Astrocyte (in vitro differentiated cells and primary cell): ENCODE measurements around the gene VAV2. TPM values are rescaled to one million over a fixed set of nuclear protein-coding genes. Genes with fewer than 3 reads are reported as not detected.

Experiments used
- DNase-seq: peaks from one replicate; pipeline ENCODE4 v3.0.0-alpha.2; 2010; ENCODE audit warnings: low read depth
- FAIRE-seq: peaks from 2 replicates; lab custom pipeline; 2011; peaks lifted over from hg19 to GRCh38; lab: Jason Lieb, UNC
- H2AFZ ChIP-seq: 2 replicates; pipeline ENCODE4 v1.6.0; 2012; ENCODE audit warnings: low read depth, low read length, inconsistent platforms
- H3K27ac ChIP-seq: 2 replicates; pipeline ENCODE4 v1.5.1; 2011; ENCODE audit warnings: low read depth, low read length, inconsistent platforms
- H3K27me3 ChIP-seq: 2 replicates; pipeline ENCODE4 v1.6.0; 2011; ENCODE audit warnings: low read length, inconsistent platforms; ENCODE audit not compliant: insufficient read depth
- H3K36me3 ChIP-seq: 2 replicates; pipeline ENCODE4 v1.5.1; 2011; ENCODE audit warnings: low read length, inconsistent platforms; ENCODE audit not compliant: insufficient read depth
- H3K4me1 ChIP-seq: 2 replicates; pipeline ENCODE4 v1.5.1; 2011; ENCODE audit warnings: low read length, inconsistent platforms; ENCODE audit not compliant: insufficient read depth
- H3K4me2 ChIP-seq: 2 replicates; pipeline ENCODE4 v1.6.0; 2012; ENCODE audit warnings: low read length, inconsistent platforms
- H3K4me3 ChIP-seq: 2 replicates; pipeline ENCODE4 v1.5.1; 2011; ENCODE audit warnings: low read depth, mild to moderate bottlenecking, low read length, inconsistent platforms; ENCODE audit not compliant: insufficient read depth
- H3K79me2 ChIP-seq: 2 replicates; pipeline ENCODE4 v1.6.0; 2012; ENCODE audit warnings: mild to moderate bottlenecking, low read length, inconsistent platforms; ENCODE audit not compliant: insufficient read depth
- H3K9ac ChIP-seq: 2 replicates; pipeline ENCODE4 v1.6.0; 2012; ENCODE audit warnings: mild to moderate bottlenecking, low read length, inconsistent platforms
- H3K9me3 ChIP-seq: 2 replicates; pipeline ENCODE4 v1.5.1; 2012; ENCODE audit warnings: low read depth, mild to moderate bottlenecking, low read length, inconsistent platforms; ENCODE audit not compliant: insufficient read depth
- H4K20me1 ChIP-seq: 2 replicates; pipeline ENCODE4 v1.6.0; 2012; ENCODE audit warnings: low read length, inconsistent platforms; ENCODE audit not compliant: insufficient read depth
- H3K27ac Mint-ChIP-seq: one replicate; pipeline ENCODE4 v1.8.0; 2021; ENCODE audit warnings: mild to moderate bottlenecking, mixed read lengths; ENCODE audit not compliant: unreplicated experiment
- H3K27me3 Mint-ChIP-seq: one replicate; pipeline ENCODE4 v1.8.0; 2021; ENCODE audit warnings: low read depth, mixed read lengths; ENCODE audit not compliant: unreplicated experiment
- H3K36me3 Mint-ChIP-seq: one replicate; pipeline ENCODE4 v1.8.0; 2021; ENCODE audit warnings: low read depth, mixed read lengths; ENCODE audit not compliant: unreplicated experiment
- H3K4me1 Mint-ChIP-seq: one replicate; pipeline ENCODE4 v1.8.0; 2021; ENCODE audit warnings: low read depth, mixed read lengths; ENCODE audit not compliant: unreplicated experiment
- H3K4me3 Mint-ChIP-seq: one replicate; pipeline ENCODE4 v1.8.0; 2021; ENCODE audit warnings: mild to moderate bottlenecking, moderate library complexity, mixed read lengths; ENCODE audit not compliant: unreplicated experiment
- H3K9me3 Mint-ChIP-seq: one replicate; pipeline ENCODE4 v1.8.0; 2021; ENCODE audit warnings: mild to moderate bottlenecking, mixed read lengths; ENCODE audit not compliant: unreplicated experiment
- CTCF ChIP-seq: IDR thresholded peaks from 2 replicates; pipeline ENCODE4 v1.5.1; 2011; ENCODE audit warnings: low read depth, mild to moderate bottlenecking, inconsistent platforms, low read length, moderate library complexity; ENCODE audit not compliant: insufficient read depth
- EZH2 ChIP-seq: IDR thresholded peaks from 2 replicates; pipeline ENCODE4 v1.6.1; 2012; ENCODE audit warnings: mild to moderate bottlenecking, low read length, inconsistent platforms; ENCODE audit not compliant: insufficient read depth
- total RNA-seq: library from RNA; stranded (reverse); gene quantifications from 2 replicates; pipeline ENCODE4 v1.2.1, GENCODE V29; 2021

VAV2 gene
- total RNA-seq, 1 donor from 2014 or later = 36.5 TPM

GRCh38 chr9:133935328-133936005 is 56.7 kb downstream of the VAV2 start:
- Histone ChIP-seq H3K4me2 (peak overlapping the region; percentile 80), H3K4me3 (peak overlapping the region; percentile 36), H4K20me1 (peaks cover 89% of the 10 kb centered on the region), H3K27ac (peak overlapping the region; percentile 71), H2AFZ (no peak overlapping the region), H3K36me3 (peaks cover 4% of the 10 kb centered on the region), H3K4me1 (peaks cover 43% of the 10 kb centered on the region), H3K9ac (peak overlapping the region; percentile 66), H3K27me3 (no peaks in the 10 kb centered on the region), H3K9me3 (no peaks in the 10 kb centered on the region), H3K79me2 (peaks cover 57% of the 10 kb centered on the region)
- DNase-seq = peak; percentile 89
- FAIRE-seq = no peak
- Mint-ChIP-seq H3K27ac (no peak overlapping the region), H3K27me3 (no peaks in the 10 kb centered on the region), H3K4me1 (peaks cover 29% of the 10 kb centered on the region), H3K4me3 (no peak overlapping the region), H3K9me3 (no peaks in the 10 kb centered on the region), H3K36me3 (peaks cover 14% of the 10 kb centered on the region)
- TF ChIP-seq CTCF (no peak), EZH2 (no peak)

- H3K4me2 ChIP-seq = peak overlapping the region; percentile 80
- peaks cover 41% of the 10 kb centered on the region for H3K4me1 ChIP-seq
- peak overlapping the region; percentile 71 for H3K27ac ChIP-seq
- H3K9me3 Mint-ChIP-seq = no peaks in the 10 kb centered on the region
- H3K27me3 Mint-ChIP-seq = no peaks in the 10 kb centered on the region
- H3K36me3 ChIP-seq = peaks cover 4% of the 10 kb centered on the region
- DNase-seq = peak; percentile 71
- H3K36me3 Mint-ChIP-seq = peaks cover 14% of the 10 kb centered on the region
- peak overlapping the region; percentile 26 for H3K27ac Mint-ChIP-seq
- H2AFZ ChIP-seq = no peak overlapping the region
- no peak for FAIRE-seq
- TF ChIP-seq EZH2 = no peak
- H3K9ac ChIP-seq = peak overlapping the region; percentile 66
- peaks cover 29% of the 10 kb centered on the region for H3K4me1 Mint-ChIP-seq
- H3K79me2 ChIP-seq = peaks cover 57% of the 10 kb centered on the region
- peaks cover 89% of the 10 kb centered on the region for H4K20me1 ChIP-seq
- H3K9me3 ChIP-seq = no peaks in the 10 kb centered on the region
- no peak overlapping the region for H3K4me3 Mint-ChIP-seq
- no peaks in the 10 kb centered on the region for H3K27me3 ChIP-seq
- no peak overlapping the region for H3K4me3 ChIP-seq
These were observed 57.5 kb downstream of the VAV2 start for GRCh38 chr9:133934482-133935232.

GRCh38 chr9:133933426-133934026 is 58.6 kb downstream of the VAV2 start:
- H3K36me3 ChIP-seq = peaks cover 4% of the 10 kb centered on the region
- H3K4me1 Mint-ChIP-seq = peaks cover 29% of the 10 kb centered on the region
- no peak overlapping the region for H3K27ac ChIP-seq
- FAIRE-seq (no peak), DNase-seq (no peak)
- H3K4me3 Mint-ChIP-seq = no peak overlapping the region
- no peaks in the 10 kb centered on the region for H3K27me3 Mint-ChIP-seq
- TF ChIP-seq CTCF (no peak), EZH2 (no peak)
- peaks cover 9% of the 10 kb centered on the region for H3K36me3 Mint-ChIP-seq
- peaks cover 89% of the 10 kb centered on the region for H4K20me1 ChIP-seq
- H3K79me2 ChIP-seq = peaks cover 57% of the 10 kb centered on the region
- H3K4me2 ChIP-seq = no peak overlapping the region
- H2AFZ ChIP-seq = no peak overlapping the region
- no peak overlapping the region for H3K27ac Mint-ChIP-seq
- H3K9me3 Mint-ChIP-seq = no peaks in the 10 kb centered on the region
- no peaks in the 10 kb centered on the region for H3K27me3 ChIP-seq
- no peak overlapping the region for H3K9ac ChIP-seq
- peaks cover 42% of the 10 kb centered on the region for H3K4me1 ChIP-seq
- no peak overlapping the region for H3K4me3 ChIP-seq
- no peaks in the 10 kb centered on the region for H3K9me3 ChIP-seq
